PFSK-1 (cell line): ENCODE data around the gene ACAA1.

Source experiments
- FOXP2 ChIP-seq: optimal IDR thresholded peaks from 2 replicates; pipeline ENCODE3; 2011; ENCODE audit warnings: borderline replicate concordance, control low read depth, inconsistent platforms; ENCODE audit not compliant: insufficient read depth; ENCODE audit errors: extremely low read length, extremely low read depth
- POLR2AphosphoS5 ChIP-seq: IDR thresholded peaks from 2 replicates; pipeline ENCODE4 v1.6.1; 2012; ENCODE audit warnings: low read depth, mild to moderate bottlenecking, control low read depth, low read length, moderate library complexity
- SIN3A ChIP-seq: IDR thresholded peaks from 2 replicates; pipeline ENCODE4 v1.6.1; 2012; ENCODE audit warnings: mild to moderate bottlenecking, low read length, moderate library complexity, borderline replicate concordance; ENCODE audit not compliant: insufficient read depth
- TAF1 ChIP-seq: IDR thresholded peaks from 2 replicates; pipeline ENCODE4 v1.6.1; 2012; ENCODE audit warnings: low read length, control low read depth, borderline replicate concordance; ENCODE audit not compliant: insufficient read depth
- TF ChIP-seq, protein P1 (sequence below), 2 experiments: IDR thresholded peaks; 2 replicates each; pipeline versions ENCODE4 v1.6.1 to v1.8.0; 2011 to 2012; ENCODE audit warnings: low read depth in 2 of 2, low read length in 2 of 2, control low read depth in 1 of 2, inconsistent platforms in 1 of 2, mild to moderate bottlenecking in 1 of 2, moderate library complexity in 1 of 2; ENCODE audit not compliant: insufficient read depth in 1 of 2

DNA sequence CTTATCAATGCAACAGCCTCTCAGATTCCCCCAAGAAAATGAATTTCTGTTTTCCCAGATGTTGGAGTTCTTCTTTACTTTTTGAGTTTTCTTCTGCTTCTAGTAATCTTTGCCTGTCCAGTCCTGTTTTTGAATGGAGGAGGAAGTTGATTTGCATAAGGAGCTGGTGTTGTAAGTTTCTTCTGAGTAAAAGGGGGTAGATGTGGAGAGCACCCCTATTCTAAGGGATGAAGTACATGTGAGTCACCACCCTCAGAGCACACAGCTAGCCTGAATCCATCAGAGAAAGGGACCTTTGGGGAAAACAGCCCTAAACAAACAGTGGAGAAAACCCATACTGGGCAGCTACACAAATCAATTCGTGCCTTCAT lies 34.5 kb downstream of the ACAA1 start:
- TF ChIP-seq, protein P1, sequence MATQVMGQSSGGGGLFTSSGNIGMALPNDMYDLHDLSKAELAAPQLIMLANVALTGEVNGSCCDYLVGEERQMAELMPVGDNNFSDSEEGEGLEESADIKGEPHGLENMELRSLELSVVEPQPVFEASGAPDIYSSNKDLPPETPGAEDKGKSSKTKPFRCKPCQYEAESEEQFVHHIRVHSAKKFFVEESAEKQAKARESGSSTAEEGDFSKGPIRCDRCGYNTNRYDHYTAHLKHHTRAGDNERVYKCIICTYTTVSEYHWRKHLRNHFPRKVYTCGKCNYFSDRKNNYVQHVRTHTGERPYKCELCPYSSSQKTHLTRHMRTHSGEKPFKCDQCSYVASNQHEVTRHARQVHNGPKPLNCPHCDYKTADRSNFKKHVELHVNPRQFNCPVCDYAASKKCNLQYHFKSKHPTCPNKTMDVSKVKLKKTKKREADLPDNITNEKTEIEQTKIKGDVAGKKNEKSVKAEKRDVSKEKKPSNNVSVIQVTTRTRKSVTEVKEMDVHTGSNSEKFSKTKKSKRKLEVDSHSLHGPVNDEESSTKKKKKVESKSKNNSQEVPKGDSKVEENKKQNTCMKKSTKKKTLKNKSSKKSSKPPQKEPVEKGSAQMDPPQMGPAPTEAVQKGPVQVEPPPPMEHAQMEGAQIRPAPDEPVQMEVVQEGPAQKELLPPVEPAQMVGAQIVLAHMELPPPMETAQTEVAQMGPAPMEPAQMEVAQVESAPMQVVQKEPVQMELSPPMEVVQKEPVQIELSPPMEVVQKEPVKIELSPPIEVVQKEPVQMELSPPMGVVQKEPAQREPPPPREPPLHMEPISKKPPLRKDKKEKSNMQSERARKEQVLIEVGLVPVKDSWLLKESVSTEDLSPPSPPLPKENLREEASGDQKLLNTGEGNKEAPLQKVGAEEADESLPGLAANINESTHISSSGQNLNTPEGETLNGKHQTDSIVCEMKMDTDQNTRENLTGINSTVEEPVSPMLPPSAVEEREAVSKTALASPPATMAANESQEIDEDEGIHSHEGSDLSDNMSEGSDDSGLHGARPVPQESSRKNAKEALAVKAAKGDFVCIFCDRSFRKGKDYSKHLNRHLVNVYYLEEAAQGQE (IDR thresholded peaks at IDR 0.05; ENCODE audit: insufficient read depth in 1 of 2, low read depth in 2 of 2, low read length in 2 of 2), result no peak
- no peak for TF ChIP-seq POLR2AphosphoS5
- no peak for TF ChIP-seq TAF1
- no peak for TF ChIP-seq FOXP2
- no peak for TF ChIP-seq SIN3A
